IMR-90 (cell line): Measurements from ENCODE around the gene RBM39. TPM values are rescaled to one million over a fixed set of nuclear protein-coding genes. Genes with fewer than 3 reads are reported as not detected.

Experiments used
- ATAC-seq: fragments of 200-7000 bp; cut with Tn5 transposase; 2 replicates; pipeline ENCODE4 v1.9.1; 2020; ENCODE audit warnings: low read depth, mild to moderate bottlenecking, moderate library complexity
- BruUV-seq: library from RNA; stranded (reverse); fragments of 400-500 nt; replicated peaks from 2 replicates; lab custom pipeline; 2021; lab: Mats Ljungman, UMichigan
- CTCF ChIA-PET: fragments of 300-600 bp; formaldehyde crosslinking; extraction: SDS; loops from one replicate; lab custom pipeline; 2021; ENCODE audit warnings: antibody characterized with exemption; lab: Yijun Ruan, JAX
- POLR2A ChIA-PET: fragments of 300-600 bp; sonication (Branson Sonifier 250); formaldehyde crosslinking; loops from one replicate; lab custom pipeline; 2022; ENCODE audit warnings: antibody characterized with exemption; ENCODE audit not compliant: unreplicated experiment; lab: Charles Lee
- DNase-seq: peaks from one replicate; pipeline ENCODE4 v3.0.0; 2013
- H2AFZ ChIP-seq: replicated peaks from 2 replicates; pipeline ENCODE3; 2013; ENCODE audit warnings: low read length, mild to moderate bottlenecking; ENCODE audit not compliant: poor library complexity
- H2AK5ac ChIP-seq: 2 replicates; pipeline ENCODE4 v1.6.1; 2013; ENCODE audit warnings: low read depth, low read length, inconsistent platforms
- H2AK9ac ChIP-seq: replicated peaks from 2 replicates; pipeline ENCODE3; 2013; ENCODE audit warnings: mild to moderate bottlenecking, low read depth, low read length, moderate library complexity; ENCODE audit not compliant: poor library complexity
- H2BK120ac ChIP-seq: 2 replicates; pipeline ENCODE4 v1.6.1; 2013; ENCODE audit warnings: low read depth, low read length, inconsistent platforms
- H2BK15ac ChIP-seq: 3 replicates; pipeline ENCODE4 v1.6.1; 2013; ENCODE audit warnings: low read depth, low read length, inconsistent platforms
- H2BK20ac ChIP-seq: 2 replicates; pipeline ENCODE4 v1.6.1; 2013; ENCODE audit warnings: low read depth, mild to moderate bottlenecking, inconsistent platforms, low read length, moderate library complexity
- H2BK5ac ChIP-seq: 2 replicates; pipeline ENCODE4 v1.6.1; 2013; ENCODE audit warnings: mild to moderate bottlenecking, low read depth, low read length, inconsistent platforms; ENCODE audit not compliant: poor library complexity, severe bottlenecking
- H3K14ac ChIP-seq: replicated peaks from 2 replicates; pipeline ENCODE4 v1.6.1; 2013; ENCODE audit warnings: low read depth, low read length, inconsistent platforms
- H3K18ac ChIP-seq: 2 replicates; pipeline ENCODE4 v1.6.1; 2013; ENCODE audit warnings: low read depth, low read length, control low read depth
- H3K23ac ChIP-seq: 2 replicates; pipeline ENCODE4 v1.6.1; 2013; ENCODE audit warnings: low read depth, low read length, inconsistent platforms
- H3K27ac ChIP-seq: 2 replicates; pipeline ENCODE4 v1.5.1; 2013; ENCODE audit warnings: mild to moderate bottlenecking, control low read depth, low read length; ENCODE audit not compliant: insufficient read depth
- H3K27me3 ChIP-seq: 2 replicates; pipeline ENCODE4 v1.6.1; 2013; ENCODE audit warnings: low read length; ENCODE audit not compliant: control insufficient read depth, insufficient read depth
- H3K36me3 ChIP-seq: 2 replicates; pipeline ENCODE4 v1.6.1; 2013; ENCODE audit warnings: low read length, mixed read lengths; ENCODE audit not compliant: control insufficient read depth, insufficient read depth
- H3K4ac ChIP-seq: 2 replicates; pipeline ENCODE4 v1.6.1; 2013; ENCODE audit warnings: low read depth, low read length, inconsistent platforms
- H3K4me1 ChIP-seq: 2 replicates; pipeline ENCODE4 v1.6.1; 2013; ENCODE audit warnings: low read length, mixed read lengths; ENCODE audit not compliant: control insufficient read depth, insufficient read depth
- H3K4me2 ChIP-seq: 2 replicates; pipeline ENCODE4 v1.6.1; 2013; ENCODE audit warnings: low read depth, mild to moderate bottlenecking, control low read depth, low read length, moderate library complexity
- H3K4me3 ChIP-seq: 2 replicates; pipeline ENCODE4 v1.5.1; 2013; ENCODE audit warnings: low read depth, mild to moderate bottlenecking, control low read depth, low read length, moderate library complexity; ENCODE audit not compliant: insufficient read depth
- H3K56ac ChIP-seq: 2 replicates; pipeline ENCODE4 v1.6.1; 2013; ENCODE audit warnings: low read length, inconsistent platforms; ENCODE audit not compliant: insufficient read depth; ENCODE audit errors: extremely low read depth
- H3K79me1 ChIP-seq, 2 experiments: 2 replicates each; pipeline ENCODE4 v1.6.1; 2013; ENCODE audit warnings: low read length in 2 of 2, inconsistent platforms in 1 of 2, low read depth in 1 of 2
- H3K9ac ChIP-seq: 2 replicates; pipeline ENCODE4 v1.6.1; 2013; ENCODE audit warnings: low read depth, low read length, control low read depth
- H3K9me1 ChIP-seq: 2 replicates; pipeline ENCODE4 v1.6.1; 2013; ENCODE audit warnings: low read length, inconsistent platforms; ENCODE audit not compliant: insufficient read depth
- H3K9me3 ChIP-seq: 2 replicates; pipeline ENCODE4 v1.6.1; 2013; ENCODE audit warnings: low read length; ENCODE audit not compliant: control insufficient read depth, insufficient read depth
- H4K20me1 ChIP-seq: 2 replicates; pipeline ENCODE4 v1.6.1; 2013; ENCODE audit warnings: low read length, inconsistent platforms; ENCODE audit not compliant: insufficient read depth
- H4K5ac ChIP-seq: 2 replicates; pipeline ENCODE4 v1.6.1; 2013; ENCODE audit warnings: mild to moderate bottlenecking, low read depth, low read length, control low read depth
- H4K8ac ChIP-seq, 2 experiments: 2 replicates each; pipeline ENCODE4 v1.6.1; 2013; ENCODE audit warnings: low read depth in 2 of 2, low read length in 2 of 2, control low read depth in 1 of 2, inconsistent platforms in 1 of 2
- H4K91ac ChIP-seq: 2 replicates; pipeline ENCODE4 v1.6.1; 2013; ENCODE audit warnings: low read depth, low read length, inconsistent platforms; ENCODE audit not compliant: insufficient read depth
- BHLHE40 ChIP-seq: fragments of 150-350 bp; IDR thresholded peaks from 2 replicates; pipeline ENCODE4 v1.6.1; 2016; ENCODE audit warnings: mild to moderate bottlenecking, low read depth, low read length
- CEBPB ChIP-seq: IDR thresholded peaks from 2 replicates; pipeline ENCODE4 v1.6.1; 2012; ENCODE audit warnings: low read depth, low read length, improper control_type of control experiment
- FOS ChIP-seq: fragments of 150-350 bp; IDR thresholded peaks from 2 replicates; pipeline ENCODE4 v1.6.1; 2016; ENCODE audit warnings: low read depth, low read length
- MAFK ChIP-seq: IDR thresholded peaks from 2 replicates; pipeline ENCODE4 v1.6.1; 2012; ENCODE audit warnings: low read depth, low read length, improper control_type of control experiment
- MAZ ChIP-seq: IDR thresholded peaks from 2 replicates; pipeline ENCODE4 v1.6.1; 2012; ENCODE audit warnings: low read depth, mild to moderate bottlenecking, low read length, improper control_type of control experiment, moderate library complexity, borderline replicate concordance
- MXI1 ChIP-seq: IDR thresholded peaks from 2 replicates; pipeline ENCODE4 v1.6.1; 2012; ENCODE audit warnings: low read depth, mild to moderate bottlenecking, low read length, moderate library complexity, borderline replicate concordance
- RAD21 ChIP-seq: IDR thresholded peaks from 2 replicates; pipeline ENCODE4 v1.6.1; 2012; ENCODE audit warnings: low read length, improper control_type of control experiment
- RCOR1 ChIP-seq: IDR thresholded peaks from 2 replicates; pipeline ENCODE4 v1.6.1; 2012; ENCODE audit warnings: mild to moderate bottlenecking, low read length, improper control_type of control experiment; ENCODE audit not compliant: insufficient replicate concordance
- RFX5 ChIP-seq: IDR thresholded peaks from 2 replicates; pipeline ENCODE4 v1.8.0; 2012; ENCODE audit warnings: low read depth, mild to moderate bottlenecking, low read length, moderate library complexity
- WGBS, 2 experiments: methylation state at CpG; one replicate each; pipeline versions ENCODE4 v1.1.5 to v1.1.7; 2013; ENCODE audit warnings: missing lambda C conversion rate in 2 of 2; ENCODE audit not compliant: insufficient read length in 1 of 2; ENCODE audit errors: extremely low coverage in 2 of 2; 5-methylcytosine and 5-hydroxymethylcytosine counted together
- dilution Hi-C: fragments of 300-500 bp; cut with HindIII; formaldehyde crosslinking; loops from one replicate; pipeline ENCODE4 v1.14.3; 2018; ENCODE audit warnings: low sequenced_read_pairs; ENCODE audit not compliant: unreplicated experiment
- in situ Hi-C: fragments of 300-500 bp; cut with MboI; formaldehyde crosslinking; loops from 3 replicates; pipeline ENCODE4 v1.14.3; 2019; ENCODE audit warnings: low sequenced_read_pairs, inconsistent platforms, mixed read lengths
- intact Hi-C: fragments of 100-400 bp; cut with micrococcal nuclease; formaldehyde crosslinking; loops from 2 replicates; pipeline ENCODE4 v1.10.0; 2022
- polyA plus RNA-seq, 3 experiments: library from polyadenylated mRNA; depleted of rRNA; stranded (reverse); fragments of >200 nt; gene quantifications; 2 replicates each; pipeline ENCODE4 v1.2.3, GENCODE V29; 2012; ENCODE audit warnings: low replicate concordance in 1 of 3
- total RNA-seq: library from RNA; depleted of rRNA; stranded (reverse); fragments of >200 nt; gene quantifications from 2 replicates; pipeline ENCODE4 v1.2.3, GENCODE V29; 2012
- TF ChIP-seq, protein P1 (sequence below): fragments of 150-350 bp; IDR thresholded peaks from 2 replicates; pipeline ENCODE4 v1.6.1; 2016; ENCODE audit warnings: low read depth, mild to moderate bottlenecking, low read length, moderate library complexity, borderline replicate concordance
- TF ChIP-seq, protein P2 (sequence below): fragments of 150-350 bp; IDR thresholded peaks from 2 replicates; pipeline ENCODE4 v1.6.1; 2017; ENCODE audit warnings: mild to moderate bottlenecking, antibody characterized with exemption, low read length, low read depth
- TF ChIP-seq, protein P3 (sequence below): conservative IDR thresholded peaks from 2 replicates; pipeline ENCODE4 v1.5.1; 2012; ENCODE audit warnings: mild to moderate bottlenecking, low read depth, low read length, improper control_type of control experiment

The RBM39 gene
- total and polyA plus RNA-seq, 2 of the 4 experiments (the other 2 are of a cell fraction) = 106 to 166 TPM

DNA sequence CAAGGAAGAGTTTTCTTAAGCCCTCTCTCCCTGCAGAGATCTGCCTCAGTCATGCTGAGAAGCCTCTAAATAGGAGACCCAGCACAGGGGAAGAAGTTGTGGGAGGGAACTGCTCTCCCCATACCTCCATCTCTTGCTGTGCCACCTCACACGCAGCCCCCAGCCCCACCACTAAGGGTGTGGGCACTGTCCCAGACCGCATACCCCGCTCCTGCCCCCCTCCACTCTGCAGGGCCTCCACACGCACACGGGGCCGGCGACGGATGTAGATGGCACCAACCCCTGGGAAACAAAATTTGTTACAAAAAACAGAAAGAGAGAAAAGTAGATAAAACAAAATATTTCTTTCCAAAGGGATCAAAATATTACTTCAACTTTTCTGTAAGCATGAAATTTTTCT is 67.1 kb downstream of the RBM39 start:
- H3K36me3 ChIP-seq = peaks cover 38% of the 10 kb centered on the region
- no peak overlapping the region for H2BK5ac ChIP-seq
- no peaks in the 10 kb centered on the region for H3K9me3 ChIP-seq
- ATAC-seq (no peak), DNase-seq (no peak)
- H4K8ac ChIP-seq = no peak overlapping the region
- no peak overlapping the region for H3K9ac ChIP-seq
- intact Hi-C loops (no loop called here), dilution Hi-C loops (no loop called here), in situ Hi-C loops (no loop called here)
- H3K4ac ChIP-seq = no peak overlapping the region
- WGBS, 2 experiments = no CpG with 5 or more reads among the region's 8 CpGs
- no peaks in the 10 kb centered on the region for H4K20me1 ChIP-seq
- ChIA-PET CTCF (no interaction called here), POLR2A (no interaction called here)
- no peak overlapping the region for H3K27ac ChIP-seq
- H3K56ac ChIP-seq = no peak overlapping the region
- H4K91ac ChIP-seq = no peak overlapping the region
- H2BK15ac ChIP-seq = no peak overlapping the region
- H3K79me1 ChIP-seq = no peaks in the 10 kb centered on the region
- no peak overlapping the region for H2AK5ac ChIP-seq
- H3K9me1 ChIP-seq = no peaks in the 10 kb centered on the region
- H3K4me1 ChIP-seq = no peaks in the 10 kb centered on the region
- no peak overlapping the region for H2BK120ac ChIP-seq
- H3K4me2 ChIP-seq = no peak overlapping the region
- no peak overlapping the region for H2BK20ac ChIP-seq
- H3K27me3 ChIP-seq = no peaks in the 10 kb centered on the region
- BruUV-seq = no TSS peak
- no peak overlapping the region for H4K5ac ChIP-seq
- H3K14ac ChIP-seq = no peak overlapping the region
- no peak overlapping the region for H2AK9ac ChIP-seq
- H2AFZ ChIP-seq = no peak overlapping the region
- no peak overlapping the region for H3K4me3 ChIP-seq
- no peak overlapping the region for H3K18ac ChIP-seq
- no peak overlapping the region for H3K23ac ChIP-seq
- no peak for TF ChIP-seq MXI1
- TF ChIP-seq BHLHE40 = no peak
- no peak for TF ChIP-seq CEBPB
- TF ChIP-seq RCOR1 = no peak
- TF ChIP-seq MAZ = no peak
- no peak for TF ChIP-seq RFX5
- no peak for TF ChIP-seq FOS
- TF ChIP-seq MAFK = no peak
- TF ChIP-seq, protein P1, sequence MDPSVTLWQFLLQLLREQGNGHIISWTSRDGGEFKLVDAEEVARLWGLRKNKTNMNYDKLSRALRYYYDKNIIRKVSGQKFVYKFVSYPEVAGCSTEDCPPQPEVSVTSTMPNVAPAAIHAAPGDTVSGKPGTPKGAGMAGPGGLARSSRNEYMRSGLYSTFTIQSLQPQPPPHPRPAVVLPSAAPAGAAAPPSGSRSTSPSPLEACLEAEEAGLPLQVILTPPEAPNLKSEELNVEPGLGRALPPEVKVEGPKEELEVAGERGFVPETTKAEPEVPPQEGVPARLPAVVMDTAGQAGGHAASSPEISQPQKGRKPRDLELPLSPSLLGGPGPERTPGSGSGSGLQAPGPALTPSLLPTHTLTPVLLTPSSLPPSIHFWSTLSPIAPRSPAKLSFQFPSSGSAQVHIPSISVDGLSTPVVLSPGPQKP = no peak
- TF ChIP-seq RAD21 = no peak
- TF ChIP-seq, protein P2, sequence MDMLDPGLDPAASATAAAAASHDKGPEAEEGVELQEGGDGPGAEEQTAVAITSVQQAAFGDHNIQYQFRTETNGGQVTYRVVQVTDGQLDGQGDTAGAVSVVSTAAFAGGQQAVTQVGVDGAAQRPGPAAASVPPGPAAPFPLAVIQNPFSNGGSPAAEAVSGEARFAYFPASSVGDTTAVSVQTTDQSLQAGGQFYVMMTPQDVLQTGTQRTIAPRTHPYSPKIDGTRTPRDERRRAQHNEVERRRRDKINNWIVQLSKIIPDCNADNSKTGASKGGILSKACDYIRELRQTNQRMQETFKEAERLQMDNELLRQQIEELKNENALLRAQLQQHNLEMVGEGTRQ = no peak
- TF ChIP-seq, protein P3, sequence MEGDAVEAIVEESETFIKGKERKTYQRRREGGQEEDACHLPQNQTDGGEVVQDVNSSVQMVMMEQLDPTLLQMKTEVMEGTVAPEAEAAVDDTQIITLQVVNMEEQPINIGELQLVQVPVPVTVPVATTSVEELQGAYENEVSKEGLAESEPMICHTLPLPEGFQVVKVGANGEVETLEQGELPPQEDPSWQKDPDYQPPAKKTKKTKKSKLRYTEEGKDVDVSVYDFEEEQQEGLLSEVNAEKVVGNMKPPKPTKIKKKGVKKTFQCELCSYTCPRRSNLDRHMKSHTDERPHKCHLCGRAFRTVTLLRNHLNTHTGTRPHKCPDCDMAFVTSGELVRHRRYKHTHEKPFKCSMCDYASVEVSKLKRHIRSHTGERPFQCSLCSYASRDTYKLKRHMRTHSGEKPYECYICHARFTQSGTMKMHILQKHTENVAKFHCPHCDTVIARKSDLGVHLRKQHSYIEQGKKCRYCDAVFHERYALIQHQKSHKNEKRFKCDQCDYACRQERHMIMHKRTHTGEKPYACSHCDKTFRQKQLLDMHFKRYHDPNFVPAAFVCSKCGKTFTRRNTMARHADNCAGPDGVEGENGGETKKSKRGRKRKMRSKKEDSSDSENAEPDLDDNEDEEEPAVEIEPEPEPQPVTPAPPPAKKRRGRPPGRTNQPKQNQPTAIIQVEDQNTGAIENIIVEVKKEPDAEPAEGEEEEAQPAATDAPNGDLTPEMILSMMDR = no peak
